ENCODE results near the gene PRKAR1B.

Gene PRKAR1B

DNA sequence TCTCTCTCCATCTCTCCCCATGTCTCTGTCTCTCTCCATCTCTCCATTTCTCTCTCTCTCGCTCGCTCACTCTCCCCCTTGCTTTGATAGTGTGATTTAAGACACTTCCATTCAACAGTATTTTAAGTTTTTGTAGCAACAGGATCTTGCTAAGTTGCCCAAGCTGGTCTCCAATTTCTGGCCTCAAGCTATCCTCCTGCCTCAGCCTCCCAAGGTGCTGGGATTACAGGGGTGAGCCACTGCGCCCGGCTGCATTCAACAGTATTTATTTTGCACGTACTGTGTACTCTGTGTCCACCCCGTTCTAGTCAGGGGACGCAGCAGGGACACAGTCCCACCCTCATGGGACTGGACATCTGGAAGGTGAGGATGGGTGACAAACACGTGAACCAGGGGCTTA is 193.0 kb downstream of the PRKAR1B start:
- DNase-seq, result no peak

DNA sequence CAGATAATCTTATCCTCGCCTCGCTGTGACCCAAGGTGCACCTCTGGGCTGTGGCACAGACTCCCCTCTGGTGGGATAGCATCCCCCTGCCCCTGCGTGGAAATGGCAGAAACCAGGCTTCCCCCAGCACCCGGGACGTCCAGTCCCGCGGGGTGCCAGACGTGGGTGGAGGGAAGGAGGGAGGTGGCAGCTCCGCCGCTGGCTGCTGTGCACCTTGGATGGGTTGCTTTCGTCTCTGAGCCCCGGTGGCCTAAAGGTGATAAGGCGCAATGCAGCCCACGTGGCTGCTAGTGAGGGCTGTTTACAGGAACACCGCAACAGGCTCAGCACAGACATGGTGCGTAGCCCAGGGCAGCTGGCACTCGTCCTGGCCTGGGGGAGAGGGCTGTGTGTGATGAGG is 193.8 kb downstream of the PRKAR1B start:
- no peak for DNase-seq

DNA sequence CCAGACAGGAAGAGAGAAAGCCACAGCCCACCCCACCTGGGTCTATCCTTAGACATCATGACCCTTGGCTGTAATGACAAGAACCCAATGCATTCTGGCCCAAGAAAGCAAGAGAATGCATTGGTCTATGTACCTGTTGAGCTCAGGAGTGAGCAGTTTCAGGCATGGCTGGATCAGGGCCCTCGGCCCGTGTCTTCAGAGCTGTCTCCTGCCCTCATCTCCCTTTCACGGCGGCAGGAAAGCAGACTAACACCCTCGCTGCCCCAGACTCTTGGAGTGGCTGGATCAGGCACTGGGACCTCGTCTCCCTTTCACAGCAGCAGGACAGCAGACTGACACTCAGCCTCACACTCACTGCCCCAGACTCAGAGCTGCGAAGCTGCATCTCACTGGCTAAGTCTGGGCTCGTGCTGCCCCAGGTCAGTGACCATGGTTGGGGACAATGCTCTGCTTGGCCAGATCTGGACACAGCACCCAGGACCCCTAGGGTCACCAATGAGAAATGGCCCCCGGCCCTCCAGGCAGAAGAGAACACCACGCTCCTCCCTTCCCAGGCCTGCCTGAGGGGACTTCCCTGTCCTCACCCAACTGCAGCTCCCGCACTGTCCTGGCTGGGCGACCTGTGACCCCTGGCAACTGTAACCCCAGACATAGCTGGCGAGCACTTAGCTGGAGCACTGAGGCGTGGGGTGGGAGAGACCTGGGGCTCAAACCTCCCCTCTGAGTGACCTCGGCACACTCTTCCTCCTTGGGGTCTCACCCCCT is 194.5 kb downstream of the PRKAR1B start:
- DNase-seq, result no peak

DNA sequence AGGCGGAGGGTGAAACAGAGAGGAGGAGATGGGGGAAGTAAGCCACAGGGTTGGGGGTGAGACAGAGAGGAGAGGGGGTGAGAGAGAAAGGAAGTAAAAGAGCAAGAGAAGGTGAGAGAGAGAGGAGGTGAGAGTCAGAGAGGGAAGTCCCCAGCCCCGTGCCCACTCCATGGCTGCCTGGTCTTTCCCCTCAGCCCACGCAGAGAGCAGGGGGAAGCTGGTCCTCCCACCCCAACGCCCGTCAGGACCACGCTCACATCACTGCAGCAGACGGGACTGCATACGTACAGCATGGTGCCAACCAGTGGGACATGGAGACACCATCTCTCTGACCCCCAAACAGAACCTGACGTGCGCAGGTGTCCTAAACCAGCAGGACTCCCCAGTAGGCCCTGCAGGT is 195.3 kb downstream of the PRKAR1B start:
- DNase-seq, result no peak

DNA sequence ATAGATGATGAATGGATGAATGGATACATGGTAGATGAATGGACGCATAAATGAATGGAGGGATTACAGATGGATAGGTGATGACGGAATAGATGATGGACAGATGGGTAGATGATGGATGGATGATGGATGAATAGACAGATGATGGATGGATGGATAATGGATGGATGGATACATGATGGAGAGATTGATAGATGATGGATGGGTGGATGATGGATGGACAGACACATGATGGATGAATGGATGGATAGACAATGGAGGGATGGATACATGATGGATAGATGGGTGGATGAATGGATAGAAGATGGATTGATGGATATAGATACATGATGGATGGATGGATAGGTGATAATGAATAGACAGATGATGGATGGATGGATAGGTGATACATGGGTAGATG is 198.6 kb downstream of the PRKAR1B start:
- DNase-seq, result no peak

DNA sequence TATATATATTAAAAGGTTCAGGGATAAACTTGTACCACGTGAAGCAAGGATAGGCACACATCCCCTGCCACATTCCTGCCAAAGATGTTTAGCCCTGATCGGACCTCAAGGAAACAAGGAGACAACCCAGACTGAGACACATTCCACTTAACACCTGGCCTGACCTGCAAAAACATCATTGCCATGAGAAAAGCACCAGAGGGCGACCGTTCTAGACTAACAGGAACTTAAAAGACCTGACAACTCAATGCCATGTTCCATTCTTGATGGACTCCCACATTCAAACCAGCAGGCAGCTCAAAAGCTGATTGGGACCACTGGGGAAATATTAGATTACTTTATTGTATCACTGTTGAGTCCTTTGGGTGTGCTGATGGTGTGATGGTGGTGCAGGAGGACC is 199.4 kb downstream of the PRKAR1B start:
- DNase-seq, result no peak

DNA sequence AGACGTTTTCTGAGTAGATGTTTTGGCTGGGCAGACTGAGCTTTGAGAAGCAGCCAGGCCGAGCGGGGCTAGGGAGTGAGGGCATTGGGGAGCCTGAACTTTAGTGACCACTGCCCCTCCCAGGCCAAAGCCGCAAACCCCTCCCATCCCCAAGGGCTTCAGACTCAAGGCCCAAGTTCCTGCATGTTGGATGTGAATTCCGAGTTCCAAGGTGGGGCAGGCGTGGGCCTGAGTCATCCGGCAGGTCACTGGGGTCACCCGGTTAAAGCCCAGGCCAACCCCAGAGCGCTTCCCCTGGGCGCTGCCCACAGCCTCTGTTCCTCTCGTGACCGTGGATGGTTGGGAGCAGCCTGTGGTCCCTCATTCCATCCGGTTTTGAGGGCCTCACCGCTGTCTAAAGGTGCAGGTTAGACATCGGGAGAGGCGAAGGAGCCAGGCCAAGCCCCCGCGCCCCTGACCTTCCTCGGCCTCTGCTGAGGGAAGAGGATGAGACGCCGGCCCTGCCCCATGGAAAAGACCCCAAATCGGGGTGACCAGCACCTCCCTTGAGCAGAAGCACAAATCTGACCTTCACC is 200.5 kb downstream of the PRKAR1B start:
- no peak for DNase-seq

DNA sequence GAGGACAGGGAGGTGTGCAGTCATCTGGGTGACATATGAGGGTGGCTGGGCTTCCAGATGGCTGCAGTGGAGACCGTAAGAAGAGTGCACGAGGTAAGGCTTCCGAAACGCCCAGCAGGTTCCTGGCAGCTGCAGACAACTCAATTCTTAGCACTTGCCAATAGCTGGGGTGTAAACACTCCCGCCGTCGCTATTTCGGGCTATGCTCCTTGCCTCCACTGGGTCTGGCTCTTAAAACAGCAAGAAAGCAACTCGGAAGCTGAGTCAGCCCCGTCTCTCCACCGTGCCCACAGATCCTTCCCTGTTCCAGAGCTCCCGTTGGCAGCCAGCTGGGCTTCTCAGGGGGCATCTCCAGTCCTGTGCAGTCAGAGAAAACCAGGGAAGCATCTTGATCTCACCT is 201.3 kb downstream of the PRKAR1B start:
- no peak for DNase-seq

DNA sequence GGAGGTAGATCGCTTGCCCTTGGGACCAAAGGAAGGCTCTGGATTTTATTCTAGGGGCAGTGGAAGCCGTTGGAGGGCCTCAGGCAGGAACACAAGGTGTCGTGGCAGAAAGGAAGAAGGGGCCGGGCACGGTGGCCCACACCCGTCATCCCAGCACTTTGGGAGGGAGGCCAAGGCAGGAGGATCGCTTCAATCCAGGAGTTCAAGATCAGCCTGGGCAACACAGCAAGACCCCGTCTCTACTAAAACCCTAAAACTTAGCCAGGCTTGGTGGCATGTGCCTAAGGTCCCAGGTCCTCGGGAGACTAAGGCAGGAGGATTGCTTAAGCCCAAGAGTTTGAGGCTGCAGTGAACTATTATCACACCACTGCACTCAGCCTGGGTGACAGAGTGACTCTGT is 202.3 kb downstream of the PRKAR1B start:
- DNase-seq, result no peak

DNA sequence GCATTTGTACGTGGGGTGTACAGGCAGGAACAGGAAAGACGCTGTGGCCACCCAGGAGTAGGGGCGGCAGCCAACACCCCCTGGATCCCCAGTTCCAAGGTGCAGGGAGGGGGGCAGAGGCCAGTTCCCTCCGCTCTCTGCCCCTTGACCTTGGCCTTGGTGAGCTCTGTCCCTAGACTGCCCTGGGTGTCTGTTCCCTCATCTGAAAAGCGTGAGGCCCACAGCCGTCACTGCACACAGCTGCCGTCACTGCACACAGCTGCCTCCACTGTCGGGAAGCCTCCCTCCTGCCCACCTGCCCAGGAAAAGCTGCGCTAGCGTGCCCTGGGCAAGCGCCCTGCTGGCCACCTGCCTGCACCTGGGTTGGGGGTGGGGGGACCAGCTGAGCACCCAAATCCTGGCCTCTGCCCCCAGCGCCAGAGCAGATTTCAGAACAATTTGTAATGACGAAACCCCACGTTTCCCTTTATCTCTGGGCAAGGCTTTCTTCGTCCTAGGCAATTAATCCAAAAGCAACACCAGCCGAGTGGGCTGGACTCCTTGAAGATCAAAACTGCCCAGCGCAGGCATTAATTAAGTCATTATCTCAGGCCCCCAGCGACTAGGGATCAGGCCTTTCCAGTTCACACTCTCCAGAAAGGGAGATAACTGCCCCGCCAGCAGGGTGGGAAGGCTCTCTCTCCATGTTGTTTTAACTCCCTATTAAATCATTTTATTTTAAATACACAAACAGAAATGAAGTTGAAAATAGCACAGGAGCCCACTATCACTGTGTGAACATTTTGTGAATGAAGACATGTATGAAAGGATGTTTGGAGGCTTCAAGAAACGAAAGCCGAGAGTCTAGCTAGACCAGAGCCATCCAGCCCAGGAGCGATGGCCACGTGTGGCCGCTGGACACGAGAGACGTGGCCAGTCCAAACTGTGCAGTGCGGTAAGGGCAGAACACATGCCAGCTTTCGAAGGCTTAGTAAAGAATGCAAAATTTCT is 203.4 kb downstream of the PRKAR1B start:
- no peak for DNase-seq

DNA sequence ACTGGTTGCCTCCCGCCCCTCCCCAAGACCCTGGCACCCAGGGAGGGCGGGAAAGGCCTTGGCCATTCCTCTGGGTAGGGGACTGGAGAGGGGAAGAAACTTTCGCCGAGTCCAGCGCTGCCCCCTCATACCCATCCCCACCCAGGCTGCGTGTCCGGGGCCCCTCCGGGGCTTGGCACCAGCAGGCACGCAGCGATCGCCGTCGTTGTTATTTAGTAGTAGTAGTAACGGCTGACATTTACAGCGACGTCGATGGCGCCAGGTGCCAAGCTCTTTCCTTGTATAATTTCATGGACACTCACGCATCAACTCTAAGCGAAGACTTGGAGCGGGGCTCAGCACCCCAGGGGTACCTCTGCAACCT is 204.1 kb downstream of the PRKAR1B start:
- DNase-seq, result no peak

DNA sequence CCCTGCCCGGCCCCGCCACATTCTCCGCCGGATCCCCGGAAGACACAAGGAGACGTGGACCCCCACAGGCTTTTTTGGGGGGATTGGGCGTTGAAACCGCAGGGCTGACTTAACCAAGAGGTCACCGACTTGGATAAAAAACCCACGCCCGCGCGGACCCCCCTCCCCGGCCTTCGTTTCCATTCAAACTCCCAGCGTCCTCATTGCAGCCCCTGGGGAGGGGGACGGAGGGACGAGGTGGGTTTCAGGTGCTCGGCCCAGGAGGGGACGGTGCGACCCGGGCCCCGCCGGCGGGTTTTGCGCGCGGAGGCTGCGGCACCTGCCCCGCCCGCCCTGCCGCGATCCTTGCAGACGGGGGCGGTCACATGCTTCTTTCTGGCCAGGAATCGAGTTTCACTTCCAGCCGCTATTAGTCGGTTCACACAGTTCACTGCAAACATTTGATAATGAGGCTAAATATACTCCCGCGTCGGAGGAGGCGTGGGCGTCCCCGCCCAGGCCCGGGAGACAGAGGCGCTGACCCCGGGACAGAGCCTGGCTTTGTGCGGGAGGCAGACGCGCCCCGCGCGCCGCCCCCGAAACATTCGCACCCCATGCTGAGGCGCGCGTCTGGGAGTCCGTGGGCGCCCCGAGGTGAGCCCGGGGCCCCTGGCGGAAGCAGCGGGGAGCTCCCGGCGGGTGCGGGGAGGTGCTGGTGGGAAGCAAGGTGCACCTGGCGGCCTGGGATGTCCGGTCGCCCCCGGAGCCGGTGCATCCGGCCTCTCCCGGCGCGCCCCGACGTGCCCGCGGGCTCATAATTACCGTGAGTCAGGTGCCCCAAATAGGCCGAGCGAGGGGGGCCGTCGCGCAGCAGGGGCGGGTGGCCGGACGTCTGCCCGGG is 204.8 kb downstream of the PRKAR1B start:
- DNase-seq, result no peak

DNA sequence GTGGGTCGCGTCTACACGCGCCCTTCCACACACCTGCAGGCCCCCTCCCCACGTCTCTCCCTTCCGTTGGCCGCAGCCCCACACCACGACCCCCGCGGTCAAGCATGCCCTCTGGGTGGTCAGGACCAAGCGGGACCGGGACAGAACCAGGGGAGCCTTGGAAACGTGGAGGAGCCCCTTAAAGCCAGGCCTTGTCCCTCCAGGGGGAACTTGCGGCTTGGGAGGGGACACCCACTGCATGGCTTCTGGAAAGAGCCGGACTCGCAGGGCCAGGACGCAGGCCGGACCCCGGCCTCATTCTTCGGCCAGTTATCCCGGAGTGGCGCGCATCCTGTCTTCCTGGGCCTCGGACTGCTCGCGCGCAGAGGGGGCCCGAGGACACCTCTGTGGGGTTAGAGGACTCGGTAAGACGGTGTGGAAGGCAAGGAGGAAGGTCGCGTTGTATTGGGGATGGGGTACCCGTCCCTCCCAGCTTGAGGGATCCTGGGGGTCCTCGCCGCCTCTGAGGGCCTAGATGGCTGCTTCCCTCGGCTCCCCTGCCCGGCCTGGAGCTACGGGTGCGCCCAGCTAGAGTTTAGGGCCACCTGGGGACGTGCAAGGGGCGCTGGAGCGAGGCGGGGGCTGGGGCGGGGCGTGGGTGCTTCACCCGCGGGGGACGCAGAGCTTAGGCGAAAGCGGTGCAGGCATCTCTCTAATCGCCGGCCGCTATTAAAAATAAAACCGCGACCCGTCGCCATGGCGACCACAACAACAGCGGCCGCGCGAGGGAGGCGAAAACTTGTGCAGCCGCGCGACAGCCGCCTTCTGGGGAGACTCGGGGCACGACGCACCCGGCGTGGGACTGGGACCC is 205.6 kb downstream of the PRKAR1B start:
- no peak for DNase-seq

DNA sequence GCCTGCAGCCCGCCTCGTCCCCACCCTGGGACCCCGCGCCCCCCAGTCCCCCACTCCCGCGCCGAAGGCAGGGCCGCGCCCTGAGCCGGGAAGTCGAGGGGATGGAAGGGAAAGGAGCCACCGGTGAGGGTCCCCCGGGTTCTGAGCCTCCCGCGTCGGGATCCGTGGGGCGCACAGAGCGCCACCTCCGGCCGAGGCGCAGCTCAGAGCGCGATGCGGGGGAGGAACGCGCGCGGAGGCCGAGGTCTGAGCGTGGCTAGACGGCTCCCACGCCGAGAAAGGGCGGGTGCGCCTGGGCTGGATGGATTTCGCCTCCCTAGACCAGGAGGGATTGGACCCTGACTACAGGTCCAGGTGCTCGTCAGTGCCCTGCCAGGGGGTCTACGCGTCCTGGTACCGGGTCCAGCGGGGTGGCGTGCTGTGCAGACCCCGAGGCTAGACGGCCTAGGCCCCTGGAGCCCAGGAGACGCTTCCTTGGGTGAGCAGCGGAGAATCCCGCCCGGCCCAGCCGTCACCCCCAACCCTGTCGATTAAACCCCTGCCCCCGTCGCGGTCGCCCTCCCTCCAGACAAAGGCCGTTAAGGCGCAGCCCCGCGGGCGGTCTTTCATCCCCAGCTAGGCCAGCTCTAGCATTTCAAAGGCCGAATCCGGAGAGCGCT is 206.4 kb downstream of the PRKAR1B start:
- no peak for DNase-seq

DNA sequence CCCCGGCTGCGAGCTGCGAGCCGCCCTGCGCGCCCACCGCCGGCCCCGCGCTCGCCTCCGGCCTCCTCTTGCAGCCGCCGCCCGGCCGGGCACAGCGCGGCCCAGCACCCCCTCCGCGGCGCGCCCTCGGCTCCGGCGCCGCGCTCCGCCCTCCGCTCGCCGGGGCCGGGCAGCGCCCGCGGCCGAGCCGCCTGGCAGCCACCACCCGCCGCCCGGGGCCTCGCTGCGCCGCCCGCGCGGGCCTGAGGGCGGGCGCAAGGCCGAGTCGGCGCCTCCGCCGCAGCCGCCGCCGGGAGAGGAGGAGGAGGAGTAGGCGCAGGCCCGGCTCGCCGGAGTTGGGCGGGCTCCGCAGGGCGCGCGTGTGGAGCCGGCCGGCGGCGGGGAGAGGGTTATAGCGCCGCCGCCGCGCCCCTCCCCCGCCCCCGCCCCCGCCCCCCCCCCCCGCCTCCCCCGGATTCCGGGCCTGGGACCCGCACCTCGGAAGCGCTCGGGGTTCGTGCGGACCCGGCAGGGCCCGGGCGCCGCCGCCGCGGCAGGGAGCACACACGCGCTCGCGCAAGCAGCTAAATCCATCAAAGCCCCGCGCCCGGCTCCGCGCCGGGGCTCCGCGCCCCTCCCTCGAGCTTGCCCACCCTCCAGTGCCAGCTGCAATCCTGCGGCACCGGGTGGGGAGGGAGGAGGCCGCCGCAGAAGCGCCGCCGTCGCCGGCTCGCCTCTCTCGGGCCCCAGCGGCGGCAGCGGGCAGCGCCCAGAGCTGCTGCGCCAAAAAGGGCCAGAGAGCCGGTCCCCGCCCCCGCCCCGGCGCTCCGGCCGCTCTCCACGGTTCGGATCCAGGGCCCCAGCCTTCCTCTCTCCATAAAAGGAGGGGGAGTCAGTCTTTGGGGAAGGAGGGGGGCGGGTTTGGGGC is 207.3 kb downstream of the PRKAR1B start, which contains the start of gene PDGFA:
Gene PDGFA (minus strand): TSS at position 363 of the 907 bp plus-strand sequence. CDS start 845 bp downstream, outside the sequence.
- no peak for DNase-seq

DNA sequence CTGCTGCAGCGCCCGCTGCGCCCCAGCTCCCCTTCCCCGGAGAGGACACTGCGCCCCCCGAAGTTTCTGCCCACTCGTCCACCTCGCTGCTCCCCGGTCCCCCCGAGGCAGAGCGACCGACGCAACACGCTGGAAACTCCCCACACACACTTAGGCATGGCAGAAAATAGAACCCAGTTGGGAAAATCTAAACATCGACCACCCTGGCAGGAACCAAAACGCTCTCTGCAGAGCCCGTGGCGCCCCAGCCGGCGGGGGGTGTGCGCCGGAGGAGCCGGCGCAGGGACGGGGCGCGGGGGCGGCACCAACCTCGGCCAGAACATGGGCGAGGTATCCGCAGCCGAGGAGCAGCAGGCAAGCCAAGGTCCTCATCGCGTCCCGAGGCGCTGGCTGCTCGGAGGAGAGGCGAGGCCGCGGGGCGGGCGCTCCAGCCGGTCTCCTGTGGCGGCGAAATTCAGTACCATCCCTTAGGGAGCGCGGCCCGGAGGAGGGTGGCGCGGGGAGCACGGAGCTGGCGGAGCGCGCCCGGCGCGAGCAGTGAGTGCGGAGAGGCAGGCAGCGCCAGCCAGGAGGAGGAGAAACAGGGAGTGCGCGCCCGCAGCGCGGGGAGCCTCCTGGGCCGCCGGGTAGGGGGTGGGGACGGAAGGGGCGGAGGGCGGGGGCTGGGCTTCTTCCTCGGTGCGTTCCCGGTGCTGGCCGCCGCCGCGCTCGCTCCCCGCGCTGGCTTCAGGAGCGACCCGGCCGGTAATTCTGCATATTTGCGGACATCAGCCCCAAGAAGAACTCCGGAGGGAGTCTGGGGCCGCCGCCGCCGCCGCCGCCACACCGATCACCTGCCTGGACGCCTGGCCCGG is 208.2 kb downstream of the PRKAR1B start:
- no peak for DNase-seq

DNA sequence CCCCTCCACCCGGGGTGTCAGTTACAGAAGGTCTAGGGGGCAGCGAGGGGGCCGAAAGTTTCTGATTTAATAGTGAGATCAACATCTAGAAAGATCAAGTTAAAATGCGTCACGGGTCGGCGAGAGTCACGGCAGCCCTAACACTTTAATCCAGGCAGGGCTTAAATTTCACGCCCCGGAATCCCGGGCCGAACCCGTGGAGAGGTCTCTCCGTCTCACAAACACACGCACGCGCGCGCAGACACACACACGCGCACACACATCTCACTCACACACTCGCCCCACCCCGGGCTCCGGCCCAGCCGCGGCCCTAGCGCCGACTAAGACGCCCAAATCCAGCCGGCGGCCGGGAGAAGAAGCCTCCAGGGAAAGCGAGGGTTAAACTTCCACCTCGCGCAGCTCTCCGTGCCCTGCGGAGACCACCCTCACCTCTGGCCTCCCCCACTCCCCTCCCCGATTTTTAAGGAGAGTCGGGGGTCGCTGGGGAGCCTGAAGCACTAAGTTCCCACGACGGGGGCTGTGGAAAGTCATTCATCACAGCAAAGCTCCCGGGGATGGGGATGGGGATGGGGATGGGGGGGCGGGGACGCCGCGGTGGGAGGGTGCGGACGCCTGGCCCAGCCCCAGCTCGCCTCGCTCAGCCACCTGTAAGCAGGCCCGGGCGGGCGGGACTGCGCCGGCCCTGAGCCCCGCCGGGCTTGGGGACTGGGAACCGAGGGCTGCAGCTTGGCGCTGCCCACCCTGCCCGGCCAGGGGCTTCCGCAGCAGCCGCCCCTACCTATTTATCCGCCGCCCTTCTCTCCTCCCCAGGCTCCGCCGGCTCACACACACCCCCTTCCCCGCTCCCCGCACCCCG is 209.1 kb downstream of the PRKAR1B start:
- no peak for DNase-seq
